Endothelial cell of umbilical vein (primary cell): ENCODE data around the gene NDST3. TPM values are rescaled to one million over a fixed set of nuclear protein-coding genes. Genes with fewer than 3 reads are reported as not detected.

Source experiments
- BruUV-seq: library from RNA; stranded (reverse); fragments of 400-500 nt; replicated peaks from 2 replicates; lab custom pipeline; 2021; lab: Mats Ljungman, UMichigan
- CTCF ChIA-PET: fragments of 300-600, 350-600 bp; sonication (Branson Sonifier 250); formaldehyde crosslinking; loops from one replicate; lab custom pipeline; 2021; ENCODE audit warnings: antibody characterized with exemption, inconsistent platforms; lab: Charles Lee
- POLR2A ChIA-PET: fragments of 300-600, 350-600 bp; sonication (Branson Sonifier 250); formaldehyde crosslinking; loops from one replicate; lab custom pipeline; 2021; ENCODE audit warnings: antibody characterized with exemption, inconsistent platforms; lab: Charles Lee
- DNase-seq: peaks from one replicate; pipeline ENCODE4 v3.0.0-alpha.2; 2011; ENCODE audit warnings: low read depth, low spot score
- FAIRE-seq: peaks from 2 replicates; lab custom pipeline; 2011; peaks lifted over from hg19 to GRCh38; lab: Jason Lieb, UNC
- H2AFZ ChIP-seq: 2 replicates; pipeline ENCODE4 v1.6.0; 2012; ENCODE audit warnings: low read depth, low read length, control low read depth, inconsistent platforms
- H3K27ac ChIP-seq: 2 replicates; pipeline ENCODE4 v1.5.1; 2011; ENCODE audit warnings: low read depth, mild to moderate bottlenecking, control low read depth, low read length, moderate library complexity; ENCODE audit not compliant: insufficient read depth
- H3K27me3 ChIP-seq, 2 experiments: 2 replicates each; pipeline versions ENCODE4 v1.6.0 to v1.6.1; 2011; ENCODE audit warnings: low read length in 2 of 2, mixed read lengths in 1 of 2; ENCODE audit not compliant: control insufficient read depth in 2 of 2, insufficient read depth in 2 of 2
- H3K36me3 ChIP-seq, 2 experiments: 2 replicates in 1 of 2; 3 replicates in 1 of 2; pipeline ENCODE4 v1.5.1; 2011; ENCODE audit warnings: low read length in 2 of 2, mild to moderate bottlenecking in 1 of 2, moderate library complexity in 1 of 2; ENCODE audit not compliant: control insufficient read depth in 2 of 2, insufficient read depth in 2 of 2; ENCODE audit errors: extremely low read depth in 1 of 2
- H3K4me1 ChIP-seq: 3 replicates; pipeline ENCODE4 v1.5.1; 2011; ENCODE audit warnings: mild to moderate bottlenecking, low read length; ENCODE audit not compliant: control insufficient read depth, insufficient read depth; ENCODE audit errors: extremely low read depth
- H3K4me2 ChIP-seq: 2 replicates; pipeline ENCODE4 v1.6.1; 2011; ENCODE audit warnings: low read length, control low read depth, mixed read lengths; ENCODE audit not compliant: insufficient read depth
- H3K4me3 ChIP-seq, 3 experiments: fragments of 200-600 bp in 1 of 3; sonication (generic), shearing (Covaris generic) in 1 of 3; replicated peaks in 1 of 3; 2 replicates each; pipeline ENCODE4 v1.5.1; 2011 to 2016; ENCODE audit warnings: control low read depth in 3 of 3, low read length in 3 of 3, mild to moderate bottlenecking in 2 of 3, inconsistent platforms in 1 of 3, low read depth in 1 of 3, moderate library complexity in 1 of 3; ENCODE audit not compliant: insufficient read depth in 1 of 3
- H3K79me2 ChIP-seq: 2 replicates; pipeline ENCODE4 v1.6.0; 2012; ENCODE audit warnings: low read length, inconsistent platforms; ENCODE audit not compliant: control insufficient read depth, insufficient read depth
- H3K9ac ChIP-seq: replicated peaks from 2 replicates; pipeline ENCODE3; 2011; ENCODE audit warnings: low read length, control low read depth; ENCODE audit not compliant: insufficient read depth; ENCODE audit errors: extremely low read depth
- H3K9me1 ChIP-seq: replicated peaks from 3 replicates; pipeline ENCODE4 v1.6.0; 2011; ENCODE audit warnings: mild to moderate bottlenecking, low read length; ENCODE audit not compliant: control insufficient read depth, insufficient read depth; ENCODE audit errors: extremely low read depth
- H3K9me3 ChIP-seq: replicated peaks from 2 replicates; pipeline ENCODE4 v1.5.1; 2012; ENCODE audit warnings: low read length, inconsistent platforms; ENCODE audit not compliant: control insufficient read depth, insufficient read depth
- H4K20me1 ChIP-seq: replicated peaks from 2 replicates; pipeline ENCODE3; 2011; ENCODE audit warnings: mild to moderate bottlenecking, low read length; ENCODE audit not compliant: control insufficient read depth, insufficient read depth; ENCODE audit errors: extremely low read depth
- CTCF ChIP-seq, 2 donors: IDR thresholded peaks; 1 replicate in 1 of 2; 2 replicates in 1 of 2; pipeline ENCODE4 v1.5.1; 2011; ENCODE audit warnings: low read length in 2 of 2, mild to moderate bottlenecking in 2 of 2, moderate library complexity in 2 of 2, control low read depth in 1 of 2, inconsistent platforms in 1 of 2, low read depth in 1 of 2; ENCODE audit not compliant: insufficient read depth in 1 of 2; ENCODE audit errors: extremely low read depth in 1 of 2
- EZH2 ChIP-seq: IDR thresholded peaks from 2 replicates; pipeline ENCODE4 v1.6.1; 2012; ENCODE audit warnings: borderline replicate concordance, low read depth, mild to moderate bottlenecking, moderate library complexity, low read length, inconsistent platforms; ENCODE audit not compliant: severe bottlenecking
- GATA2 ChIP-seq: IDR thresholded peaks from 2 replicates; pipeline ENCODE4 v1.7.0; 2011; ENCODE audit warnings: low read depth, mild to moderate bottlenecking, moderate library complexity, mixed read lengths, low read length; ENCODE audit not compliant: insufficient read length, insufficient read depth
- JUN ChIP-seq: IDR thresholded peaks from 2 replicates; pipeline ENCODE4 v1.6.1; 2011; ENCODE audit warnings: borderline replicate concordance, low read depth; ENCODE audit not compliant: insufficient read length, insufficient read depth
- MAX ChIP-seq: IDR thresholded peaks from 2 replicates; pipeline ENCODE4 v1.6.1; 2011; ENCODE audit not compliant: insufficient read depth, insufficient read length
- POLR2AphosphoS5 ChIP-seq: IDR thresholded peaks from 2 replicates; pipeline ENCODE4 v1.6.1; 2012; ENCODE audit warnings: low read depth, mild to moderate bottlenecking, control low read depth, low read length, moderate library complexity; ENCODE audit not compliant: insufficient read depth
- dilution Hi-C: fragments of 300-500 bp; cut with MboI; formaldehyde crosslinking; loops from one replicate; pipeline ENCODE4 v1.15.0; 2019; ENCODE audit warnings: low sequenced_read_pairs; ENCODE audit not compliant: extremely low pct_ligation_motif_present
- intact Hi-C: fragments of 100-400 bp; cut with micrococcal nuclease; formaldehyde crosslinking; loops from one replicate; pipeline ENCODE4 v1.10.0; 2022
- polyA plus RNA-seq, 4 experiments: library from polyadenylated mRNA; depleted of rRNA in 3 of 4; stranded (reverse) in 3 of 4; unstranded in 1 of 4; fragments of >200 nt; gene quantifications; 2 replicates each; pipeline versions ENCODE4 v1.2.1 to v1.2.3, GENCODE V29; 2011 to 2012; ENCODE audit warnings: missing spikeins in 1 of 4
- total RNA-seq: library from RNA; stranded (reverse); gene quantifications from 2 replicates; pipeline ENCODE4 v1.2.3, GENCODE V29; 2021

Gene NDST3
- total and polyA plus RNA-seq, 2 donors (not counting 3 experiments of a cell fraction or from before 2014, with no cell fraction given) = 0.04 TPM; not detected in 1

GRCh38 chr4:118226311-118227010 lies 192.2 kb downstream of the NDST3 start:
- ChIA-PET POLR2A (no interaction called here), CTCF (interaction anchor here (3.6 to 5.9 kb wide), 2 partner anchors 13 to 148 kb away, joined by 16 to 108 read pairs; no protein-coding TSS in a partner anchor)
- no peaks in the 10 kb centered on the region for H3K9me3 ChIP-seq
- no peaks in the 10 kb centered on the region for H3K79me2 ChIP-seq
- H3K4me2 ChIP-seq = no peak overlapping the region
- H3K27me3 ChIP-seq = peaks cover 0 to 4% of the 10 kb centered on the region in 2 experiments
- H3K27ac ChIP-seq = no peak overlapping the region
- no peak overlapping the region for H3K9ac ChIP-seq
- dilution Hi-C loops = no loop called here
- no peak overlapping the region for H2AFZ ChIP-seq
- FAIRE-seq = no peak
- no TSS peak for BruUV-seq
- no peaks in the 10 kb centered on the region for H4K20me1 ChIP-seq
- no peaks in the 10 kb centered on the region for H3K4me1 ChIP-seq
- DNase-seq = no peak
- H3K9me1 ChIP-seq = no peaks in the 10 kb centered on the region
- H3K36me3 ChIP-seq = no peaks in the 10 kb centered on the region
- no peak overlapping the region for H3K4me3 ChIP-seq
- intact Hi-C loops = no loop called here
- TF ChIP-seq EZH2 (no peak), CTCF (IDR thresholded peaks at IDR 0.05; ENCODE audit: extremely low read depth in 1 of 2, insufficient read depth in 1 of 2, low read depth in 1 of 2, low read length in 2 of 2) (no peak), POLR2AphosphoS5 (no peak), JUN (no peak), MAX (no peak), GATA2 (no peak)
